ENCODE data around the gene RNU11.
"Not testable (repeated sequence)": the region's sequence is repeated elsewhere in the genome, so short reads cannot be mapped to it uniquely, and the experiment has no call there.

The RNU11 gene

GRCh38 chr1:28648474-28649198, at the start of gene RNU11:
Gene RNU11, plus strand, starts transcription at chr1:28648600.
- DNase-seq (ENCODE audit: low read depth in 2 of 2): peak; percentile 67 to 87

GRCh38 chr1:28601696-28602095, 46.7 kb upstream of the RNU11 start:
- no peak for DNase-seq (ENCODE audit: low read depth in 2 of 2)

- no peak for DNase-seq (ENCODE audit: low read depth in 2 of 2)
Measured at GRCh38 chr1:28602536-28603439, 45.6 kb upstream of the RNU11 start.

- no peak for DNase-seq (ENCODE audit: low read depth in 2 of 2)
Measured at GRCh38 chr1:28604411-28604810, 44.0 kb upstream of the RNU11 start.

- DNase-seq (ENCODE audit: low read depth in 2 of 2): no peak
Measured at GRCh38 chr1:28604962-28605361, 43.4 kb upstream of the RNU11 start.

GRCh38 chr1:28606771-28607170, 41.6 kb upstream of the RNU11 start:
- DNase-seq (ENCODE audit: low read depth in 2 of 2): no peak

- DNase-seq (ENCODE audit: low read depth in 2 of 2): no peak
Measured at GRCh38 chr1:28613175-28613574, 35.2 kb upstream of the RNU11 start.

GRCh38 chr1:28631713-28632112, 16.7 kb upstream of the RNU11 start:
- no peak for DNase-seq (ENCODE audit: low read depth in 2 of 2)

GRCh38 chr1:28632560-28632959, 15.8 kb upstream of the RNU11 start:
- no peak for DNase-seq (ENCODE audit: low read depth in 2 of 2)

GRCh38 chr1:28640766-28641165, 7.6 kb upstream of the RNU11 start:
- DNase-seq (ENCODE audit: low read depth in 2 of 2): no peak

GRCh38 chr1:28642056-28642846, 6.1 kb upstream of the RNU11 start:
- DNase-seq (ENCODE audit: low read depth in 2 of 2): no peak

GRCh38 chr1:28642847-28643635, 5.4 kb upstream of the RNU11 start, which contains the start of gene TAF12:
Gene TAF12, minus strand, starts transcription at chr1:28643067. Its CDS starts 20,986 bp downstream, at chr1:28622081.
- DNase-seq (ENCODE audit: low read depth in 2 of 2): peak; percentile 81 to 84

- no peak for DNase-seq (ENCODE audit: low read depth in 2 of 2)
Measured at GRCh38 chr1:28644494-28644893, 3.9 kb upstream of the RNU11 start.

- not testable (repeated sequence) for DNase-seq (ENCODE audit: low read depth in 2 of 2)
Measured at GRCh38 chr1:28645406-28645805, 3.0 kb upstream of the RNU11 start.

- DNase-seq (ENCODE audit: low read depth in 2 of 2): no peak
Measured at GRCh38 chr1:28646040-28646439, 2.4 kb upstream of the RNU11 start.

- DNase-seq (ENCODE audit: low read depth in 2 of 2): peak; percentile 75 to 82
Measured at GRCh38 chr1:28648008-28648473, 359 bp upstream of the RNU11 start.

GRCh38 chr1:28653063-28653462, 4.7 kb downstream of the RNU11 start:
- DNase-seq (ENCODE audit: low read depth in 2 of 2): not testable (repeated sequence)

- DNase-seq (ENCODE audit: low read depth in 2 of 2): not testable (repeated sequence)
Measured at GRCh38 chr1:28653870-28654269, 5.5 kb downstream of the RNU11 start.

GRCh38 chr1:28655448-28656311, 7.3 kb downstream of the RNU11 start:
- DNase-seq (ENCODE audit: low read depth in 2 of 2): not testable (repeated sequence)

GRCh38 chr1:28656335-28656734, 7.9 kb downstream of the RNU11 start:
- DNase-seq (ENCODE audit: low read depth in 2 of 2): no peak
